ENCODE measurements around the gene PDCL2.

The PDCL2 gene

GRCh38 chr4:55534306-55534705 lies 57.7 kb downstream of the PDCL2 start:
- no peak for DNase-seq

- DNase-seq: no peak
Observed at GRCh38 chr4:55530691-55531090, 61.4 kb downstream of the PDCL2 start.

GRCh38 chr4:55530167-55530566 lies 61.9 kb downstream of the PDCL2 start:
- DNase-seq: no peak

- DNase-seq: no peak
Observed at GRCh38 chr4:55528491-55528890, 63.6 kb downstream of the PDCL2 start.

GRCh38 chr4:55524844-55525571 lies 67.0 kb downstream of the PDCL2 start:
- DNase-seq: no peak

- no peak for DNase-seq
Observed at GRCh38 chr4:55518442-55518841, 73.6 kb downstream of the PDCL2 start.

GRCh38 chr4:55517526-55518229 lies 74.4 kb downstream of the PDCL2 start:
- no peak for DNase-seq

- no peak for DNase-seq
Observed at GRCh38 chr4:55512922-55513571, 79.0 kb downstream of the PDCL2 start.

GRCh38 chr4:55512077-55512476 lies 80.0 kb downstream of the PDCL2 start:
- DNase-seq: no peak

GRCh38 chr4:55510685-55511084 lies 81.4 kb downstream of the PDCL2 start:
- DNase-seq: no peak

- DNase-seq: no peak
Observed at GRCh38 chr4:55509266-55509665, 82.8 kb downstream of the PDCL2 start.

- no peak for DNase-seq
Observed at GRCh38 chr4:55507612-55508011, 84.4 kb downstream of the PDCL2 start.
